ENCODE measurements around the gene RCAN2. TPM values are rescaled to one million over a fixed set of nuclear protein-coding genes. Genes with fewer than 3 reads are reported as not detected.

Gene RCAN2
- total and polyA plus RNA-seq, 2 experiments from 2014 or later: 6.0 to 9.3 TPM

- TF ChIP-seq ZNF462 (CRISPR knock-in tag; IDR thresholded peaks at IDR 0.05) (no peak), ZNF331 (CRISPR knock-in tag; IDR thresholded peaks at IDR 0.05; ENCODE audit: low read depth) (no peak), REST (IDR thresholded peaks at IDR 0.05; ENCODE audit: unreplicated experiment) (no peak), CREB1 (CRISPR knock-in tag; IDR thresholded peaks at IDR 0.05; ENCODE audit: low read depth) (no peak), STAT1 (IDR thresholded peaks at IDR 0.05; ENCODE audit: unreplicated experiment) (no peak), CTCF (conservative IDR thresholded peaks at IDR 0.05; ENCODE audit: low read depth in 2 of 2) (no peak), EZH2phosphoT487 (IDR thresholded peaks at IDR 0.05; ENCODE audit: unreplicated experiment) (no peak), EZH2 (IDR thresholded peaks at IDR 0.05; ENCODE audit: low read depth, unreplicated experiment) (no peak), JUNB (IDR thresholded peaks at IDR 0.05; ENCODE audit: unreplicated experiment) (no peak)
Measured at GRCh38 chr6:46466570-46466969, 24.7 kb downstream of the RCAN2 start (continued).
